Ovary (tissue), 3 donors: ENCODE measurements around the gene CTBP2.

Source experiments
- CTCF ChIP-seq, 3 donors: fragments of 450-650 bp in 2 of 3; fragments of 200-600 bp in 1 of 3; IDR thresholded peaks; one replicate each; pipeline versions ENCODE4 v1.5.1 to v1.8.0; 2016 to 2022; ENCODE audit warnings: antibody characterized with exemption in 3 of 3, mild to moderate bottlenecking in 1 of 3
- EP300 ChIP-seq: sonication (generic); formaldehyde crosslinking; IDR thresholded peaks from one replicate; pipeline ENCODE4 v1.6.1; 2017; ENCODE audit warnings: antibody characterized with exemption
- POLR2A ChIP-seq: fragments of 450-650 bp; IDR thresholded peaks from one replicate; pipeline ENCODE4 v1.6.1; 2017; ENCODE audit warnings: antibody characterized with exemption, mild to moderate bottlenecking, moderate library complexity
- donor health status: DM: no; HTN: no; CAD: no.

- TF ChIP-seq CTCF (IDR thresholded peaks at IDR 0.05) (no peak), POLR2A (no peak), EP300 (no peak)
These were observed 154.1 kb downstream of the CTBP2 start for GRCh38 chr10:125006188-125006680.
